ENCODE results near the gene SGTB.

DNA sequence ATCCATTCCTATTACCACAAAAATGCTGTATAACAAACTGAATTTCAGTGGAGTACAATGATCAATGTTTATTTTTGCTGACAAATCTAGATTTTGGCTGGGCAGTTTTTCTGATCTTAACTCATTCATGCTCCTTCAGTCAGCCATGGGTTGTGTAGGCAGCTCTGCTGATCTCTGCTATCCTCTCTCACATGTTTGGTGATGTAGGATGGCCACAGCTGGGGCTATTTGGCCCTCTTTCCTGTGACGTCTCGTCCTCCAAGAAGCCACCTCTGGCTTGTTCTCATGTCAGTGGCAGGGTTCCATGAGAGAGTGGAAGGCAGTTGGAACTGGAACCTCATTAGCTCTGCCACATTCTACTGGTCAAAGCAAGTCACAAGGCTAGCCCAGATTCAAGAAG lies 9.0 kb upstream of the SGTB start:
- TF ChIP-seq, protein P1, sequence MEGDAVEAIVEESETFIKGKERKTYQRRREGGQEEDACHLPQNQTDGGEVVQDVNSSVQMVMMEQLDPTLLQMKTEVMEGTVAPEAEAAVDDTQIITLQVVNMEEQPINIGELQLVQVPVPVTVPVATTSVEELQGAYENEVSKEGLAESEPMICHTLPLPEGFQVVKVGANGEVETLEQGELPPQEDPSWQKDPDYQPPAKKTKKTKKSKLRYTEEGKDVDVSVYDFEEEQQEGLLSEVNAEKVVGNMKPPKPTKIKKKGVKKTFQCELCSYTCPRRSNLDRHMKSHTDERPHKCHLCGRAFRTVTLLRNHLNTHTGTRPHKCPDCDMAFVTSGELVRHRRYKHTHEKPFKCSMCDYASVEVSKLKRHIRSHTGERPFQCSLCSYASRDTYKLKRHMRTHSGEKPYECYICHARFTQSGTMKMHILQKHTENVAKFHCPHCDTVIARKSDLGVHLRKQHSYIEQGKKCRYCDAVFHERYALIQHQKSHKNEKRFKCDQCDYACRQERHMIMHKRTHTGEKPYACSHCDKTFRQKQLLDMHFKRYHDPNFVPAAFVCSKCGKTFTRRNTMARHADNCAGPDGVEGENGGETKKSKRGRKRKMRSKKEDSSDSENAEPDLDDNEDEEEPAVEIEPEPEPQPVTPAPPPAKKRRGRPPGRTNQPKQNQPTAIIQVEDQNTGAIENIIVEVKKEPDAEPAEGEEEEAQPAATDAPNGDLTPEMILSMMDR (IDR thresholded peaks at IDR 0.05) = no peak
- no peak for TF ChIP-seq POLR2A (IDR thresholded peaks at IDR 0.05)
